Occipital lobe (tissue), 2 donors: ENCODE measurements around the gene APOL3. TPM values are rescaled to one million over a fixed set of nuclear protein-coding genes. Genes with fewer than 3 reads are reported as not detected.
"Not testable (repeated sequence)": the region's sequence is repeated elsewhere in the genome, so short reads cannot be mapped to it uniquely, and the experiment has no call there.

Experiments used
- DNase-seq: peaks from one replicate; lab custom pipeline; 2025; lab: John Stamatoyannopoulos, UW
- total RNA-seq: library from RNA; depleted of rRNA; stranded (reverse); fragments of >200 nt; gene quantifications from one replicate; pipeline ENCODE4 v1.2.3, GENCODE V29; 2014

The APOL3 gene, protein sequence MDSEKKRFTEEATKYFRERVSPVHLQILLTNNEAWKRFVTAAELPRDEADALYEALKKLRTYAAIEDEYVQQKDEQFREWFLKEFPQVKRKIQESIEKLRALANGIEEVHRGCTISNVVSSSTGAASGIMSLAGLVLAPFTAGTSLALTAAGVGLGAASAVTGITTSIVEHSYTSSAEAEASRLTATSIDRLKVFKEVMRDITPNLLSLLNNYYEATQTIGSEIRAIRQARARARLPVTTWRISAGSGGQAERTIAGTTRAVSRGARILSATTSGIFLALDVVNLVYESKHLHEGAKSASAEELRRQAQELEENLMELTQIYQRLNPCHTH
- 2.5 TPM for total RNA-seq

DNA sequence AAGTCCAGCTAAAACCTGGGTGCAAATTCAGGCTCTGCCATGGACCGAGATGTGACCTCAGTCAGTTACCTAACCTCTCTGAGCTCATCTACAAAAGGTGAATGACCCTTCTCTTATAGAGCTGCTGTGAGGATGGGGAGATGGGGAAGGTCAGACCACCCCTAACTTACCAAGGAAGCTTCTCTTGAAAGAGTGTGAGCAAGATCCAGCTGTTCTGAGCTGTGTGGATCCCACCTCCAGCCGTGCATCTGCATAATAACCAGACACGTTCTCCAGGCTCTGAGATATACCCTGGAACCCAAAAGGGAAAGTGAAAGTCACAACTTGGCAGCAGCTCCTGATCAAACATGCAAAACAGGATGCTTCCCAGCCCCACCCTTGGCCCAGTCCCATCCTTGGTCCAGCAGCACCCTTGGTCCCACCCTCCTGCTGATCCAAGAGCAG, at the start of gene APOL3:
APOL3 (minus strand) TSS at position 257 of the 444 bp plus-strand sequence. CDS start 11,700 bp downstream, outside the sequence.
- no peak for DNase-seq

DNA sequence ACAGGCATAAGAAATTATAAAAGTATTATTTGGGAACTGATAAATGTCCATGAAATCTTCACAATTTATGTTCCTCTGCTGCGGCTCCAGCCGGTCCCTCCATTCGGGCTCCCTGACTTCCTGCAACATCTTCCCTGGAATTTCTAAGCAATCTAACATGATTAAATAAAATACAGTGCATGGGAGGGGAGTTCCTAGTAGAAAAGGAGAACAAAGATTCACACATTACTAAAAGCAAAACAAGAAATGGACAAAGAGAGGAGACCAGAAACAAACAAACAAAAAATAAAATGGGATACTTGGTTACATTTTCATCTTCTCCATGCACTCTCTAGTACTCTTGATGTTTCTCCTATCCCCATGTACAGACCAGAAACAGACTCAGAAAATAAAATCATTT, 49.7 kb upstream of the APOL3 start:
- no peak for DNase-seq

DNA sequence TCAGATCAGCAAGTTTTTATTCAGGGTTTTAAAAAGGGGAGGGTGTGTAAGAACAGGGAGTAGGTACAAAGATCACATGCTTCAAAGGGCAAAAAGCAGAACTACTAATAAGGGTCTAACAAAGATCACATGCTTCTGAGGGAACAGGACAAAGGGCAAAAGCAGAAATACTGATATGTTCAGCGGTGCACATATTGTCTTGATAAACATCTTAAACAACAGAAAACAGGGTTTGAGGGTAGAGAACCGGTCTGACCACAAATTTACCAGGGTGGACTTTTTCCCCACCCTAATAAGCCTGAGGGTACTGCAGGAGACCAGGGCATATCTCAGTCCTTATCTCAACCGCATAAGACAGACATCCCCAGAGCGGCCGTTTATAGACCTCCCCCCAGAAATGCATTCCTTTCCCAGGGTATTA, 48.9 kb upstream of the APOL3 start:
- DNase-seq, result not testable (repeated sequence)

DNA sequence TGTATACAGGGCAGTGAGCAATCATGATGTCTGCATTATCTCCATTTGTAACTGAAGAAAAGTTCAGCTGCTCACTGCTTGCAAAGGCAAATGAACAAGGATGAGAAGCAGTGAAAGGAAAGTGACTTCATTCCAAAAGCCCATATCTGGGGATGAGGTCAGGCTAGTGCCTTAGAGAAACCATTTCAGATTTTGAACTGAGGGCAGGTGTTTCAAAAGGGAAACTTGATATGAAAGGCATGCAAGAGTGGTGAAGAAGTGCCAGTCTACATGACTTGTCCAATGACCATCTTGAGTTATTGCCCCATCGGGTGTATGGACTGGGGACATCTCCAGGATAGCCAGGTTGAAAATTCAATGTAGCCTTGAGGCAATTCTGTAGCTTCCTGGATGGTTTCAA, 48.4 kb upstream of the APOL3 start:
- no peak for DNase-seq

DNA sequence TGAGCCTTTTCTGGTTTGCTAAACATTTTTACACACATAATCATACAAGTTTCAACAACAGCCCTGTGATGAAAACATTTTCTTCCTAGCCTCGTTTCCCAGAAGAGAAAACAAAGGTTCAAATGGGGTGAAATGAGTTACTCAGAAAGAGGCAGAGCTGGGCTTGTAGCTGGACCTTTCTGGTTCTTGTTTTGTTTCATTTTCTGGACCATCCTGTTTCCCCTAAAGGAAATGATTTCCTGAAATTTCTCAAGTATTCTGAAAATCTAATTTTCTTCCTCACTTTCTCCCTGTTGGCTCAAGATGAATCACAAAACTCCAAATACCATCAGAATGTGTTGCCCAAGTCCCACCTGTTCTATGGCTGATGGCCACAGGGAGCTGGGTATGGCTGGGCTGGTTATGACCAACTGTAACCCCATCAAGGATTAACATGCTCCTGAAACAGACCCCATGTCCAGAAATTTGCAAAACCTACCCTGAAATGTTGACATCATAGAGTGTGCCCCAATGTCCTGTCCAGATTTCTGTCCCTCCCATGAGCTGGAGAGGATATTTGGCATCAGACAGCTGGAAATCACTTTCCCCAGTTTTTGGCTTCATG, 47.7 kb upstream of the APOL3 start:
- no peak for DNase-seq

DNA sequence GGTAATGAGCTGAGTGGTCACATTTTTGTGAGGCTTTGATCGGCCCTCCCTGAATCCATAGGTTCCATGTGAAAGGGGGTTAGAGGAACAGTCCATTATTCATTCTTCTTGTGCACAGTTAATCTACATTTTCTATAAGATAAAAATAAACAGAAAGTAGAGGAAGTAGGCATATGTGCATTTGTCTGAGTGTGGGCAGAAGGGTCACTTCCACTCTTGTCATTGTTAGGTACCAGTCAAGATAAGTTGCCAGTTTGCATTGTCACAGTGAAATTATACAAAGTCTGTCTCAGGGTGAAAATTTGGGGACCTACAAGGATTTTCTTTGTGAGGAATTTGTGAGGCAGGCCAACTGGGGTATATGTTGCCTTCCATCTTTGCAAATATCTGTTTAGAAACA, 45.7 kb upstream of the APOL3 start:
- no peak for DNase-seq

DNA sequence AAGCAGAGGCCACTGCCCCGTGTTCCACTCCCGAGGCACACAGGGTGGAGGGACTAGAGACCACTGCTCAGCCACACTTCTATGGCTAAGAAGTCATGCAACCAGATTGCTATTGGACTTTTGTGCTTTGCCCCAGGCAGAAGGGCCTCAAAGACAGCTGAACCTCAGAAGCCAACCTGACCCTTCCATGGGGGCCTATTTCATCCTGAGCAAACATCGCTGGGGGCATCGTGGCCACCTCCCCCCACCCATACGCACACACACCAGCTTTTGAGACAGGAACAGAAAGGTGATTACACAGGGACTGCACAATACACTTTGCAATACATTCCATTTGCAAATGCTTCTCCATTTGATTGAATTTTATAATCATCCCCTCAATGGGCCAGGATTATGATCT, 45.0 kb upstream of the APOL3 start:
- DNase-seq, result not testable (repeated sequence)

DNA sequence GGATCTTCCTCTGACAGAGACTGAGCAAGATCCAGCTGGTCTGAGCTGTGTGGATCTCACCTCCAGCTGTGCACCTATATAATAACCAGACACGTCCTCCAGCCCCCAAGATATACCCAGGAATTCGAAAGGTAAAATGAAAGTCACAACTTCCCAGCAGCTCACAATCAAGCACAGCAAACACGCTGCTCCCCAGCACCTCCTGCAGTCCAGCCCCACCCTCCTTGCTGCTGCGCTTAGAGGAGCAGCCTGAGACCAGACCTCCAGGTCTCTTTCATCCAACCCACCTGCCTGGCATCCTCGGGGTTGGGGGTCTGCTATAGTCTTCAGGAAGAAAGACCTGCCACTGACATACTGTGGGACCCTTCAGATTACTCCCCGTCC, 44.1 kb upstream of the APOL3 start:
- no peak for DNase-seq

DNA sequence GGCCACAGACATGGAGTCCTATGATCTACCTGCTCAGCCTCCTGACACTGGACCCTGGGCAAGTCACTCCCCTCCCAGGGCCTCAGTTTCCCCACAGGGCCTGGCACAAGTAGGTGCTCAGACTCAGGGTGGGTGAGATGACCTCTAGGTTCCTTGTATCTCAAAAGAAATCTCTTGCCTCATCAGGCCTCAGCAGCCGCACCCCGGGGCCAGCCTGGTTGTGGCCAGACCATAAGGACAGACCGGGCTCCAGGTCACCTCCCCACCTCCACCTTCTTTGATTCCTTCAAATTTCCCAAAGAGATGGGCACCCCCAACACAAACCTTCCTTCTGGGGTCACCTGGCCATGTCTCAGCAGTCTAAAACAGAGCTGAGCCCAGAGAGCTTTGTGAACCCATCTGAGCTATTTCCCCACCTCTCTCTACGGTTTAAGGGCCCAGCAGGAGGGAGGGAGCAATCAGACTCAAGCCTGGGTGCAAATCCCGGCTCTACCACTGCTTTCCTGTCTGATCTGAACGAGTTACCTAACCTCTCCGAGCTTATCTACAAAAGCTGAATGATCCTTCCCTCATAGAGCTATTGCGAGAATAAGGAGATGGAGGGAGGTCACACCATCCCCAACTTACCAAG, 43.6 kb upstream of the APOL3 start:
- no peak for DNase-seq

DNA sequence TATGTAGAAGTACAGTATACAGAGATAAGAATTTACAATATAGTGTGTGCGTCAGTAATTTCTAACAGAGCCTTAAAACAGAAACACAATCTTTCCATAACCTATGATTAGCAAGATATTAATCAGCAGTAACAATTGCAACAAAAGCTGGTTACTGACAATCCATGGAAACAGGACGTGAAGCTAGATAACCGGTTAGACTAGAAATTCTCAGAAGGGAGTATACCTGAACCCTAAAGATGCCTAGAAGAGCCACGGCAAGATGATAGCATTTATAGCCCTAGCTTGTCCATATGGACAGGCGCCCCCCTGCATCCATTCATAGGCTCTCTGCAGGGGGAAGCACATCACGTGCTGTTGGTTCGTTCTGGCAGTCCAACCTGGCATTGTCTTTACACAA, 42.9 kb upstream of the APOL3 start:
- DNase-seq, result not testable (repeated sequence)

DNA sequence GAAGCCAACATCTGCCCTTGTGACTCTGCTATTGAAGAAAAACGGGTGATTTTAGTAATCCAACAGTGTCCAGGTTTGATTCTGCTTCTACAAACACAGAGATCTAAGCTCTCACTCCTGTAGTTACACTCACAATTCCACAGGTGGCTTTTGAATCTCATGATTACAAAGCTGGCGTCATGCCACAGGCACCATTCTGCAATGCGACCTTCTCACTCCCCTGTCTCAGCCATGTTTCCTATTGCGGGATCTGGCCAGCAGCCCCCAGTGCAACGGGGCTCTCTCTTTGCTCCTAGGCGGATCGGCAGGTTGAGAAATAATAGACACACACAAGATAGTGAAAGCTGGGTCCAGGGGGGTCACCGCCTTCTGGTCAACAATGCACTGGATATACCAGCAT, 42.4 kb upstream of the APOL3 start:
- DNase-seq, result not testable (repeated sequence)

DNA sequence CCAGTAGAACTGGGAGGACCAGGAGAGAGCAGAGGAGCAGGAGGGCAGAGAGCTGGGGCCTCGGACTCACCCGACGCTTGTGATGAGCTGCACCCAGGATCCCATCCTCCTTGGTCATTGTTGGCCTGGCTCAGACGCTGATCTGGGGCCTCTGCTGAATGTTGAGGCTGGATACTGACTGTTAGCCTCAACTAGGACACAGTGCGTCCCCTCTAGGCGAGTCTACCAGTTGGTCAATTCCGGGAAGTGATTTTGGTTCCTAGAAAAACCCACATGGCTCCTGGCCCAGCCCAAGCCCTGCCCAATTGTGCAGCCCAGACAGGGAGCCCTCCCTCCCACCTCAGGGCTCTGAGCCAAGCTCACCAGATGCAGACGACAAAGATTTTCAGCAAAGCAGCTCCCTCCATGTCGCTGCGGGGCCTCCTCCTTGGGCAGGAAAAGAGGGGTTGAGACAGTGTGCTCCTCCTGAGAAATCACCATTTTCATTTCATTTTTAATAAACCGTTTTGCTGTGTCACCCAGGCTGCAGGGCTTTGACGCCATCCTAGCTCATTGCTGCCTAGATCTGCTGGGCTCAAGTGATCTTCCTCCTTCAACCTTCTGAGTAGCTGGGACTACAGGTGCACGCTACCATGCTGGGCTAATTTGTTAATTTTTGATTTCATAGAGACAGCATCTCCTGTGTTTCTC, 41.2 kb upstream of the APOL3 start, which contains the start of gene APOL4:
APOL4 (minus strand) TSS at position 180 of the 690 bp plus-strand sequence; CDS start at position 105, 75 bp downstream.
- DNase-seq, result peak; percentile 17

DNA sequence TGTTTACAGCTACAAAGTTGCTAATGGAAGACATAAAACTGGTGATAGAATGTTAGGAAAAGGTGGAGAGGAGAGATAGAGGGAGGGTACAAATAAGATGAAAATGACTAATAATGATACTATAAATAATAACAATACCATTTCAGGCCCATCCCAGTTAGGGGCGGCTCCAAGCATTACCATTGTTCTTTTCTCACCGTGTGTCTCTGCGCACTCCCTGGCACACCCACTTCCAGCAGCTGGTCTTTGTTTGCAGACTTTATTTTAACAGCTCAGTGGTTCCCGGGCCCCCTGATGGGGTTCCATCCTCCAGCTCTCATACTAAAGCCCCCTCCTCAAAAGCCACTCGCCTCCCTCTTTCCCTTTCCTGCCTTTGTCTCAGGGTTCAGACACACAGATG, 40.5 kb upstream of the APOL3 start:
- not testable (repeated sequence) for DNase-seq

DNA sequence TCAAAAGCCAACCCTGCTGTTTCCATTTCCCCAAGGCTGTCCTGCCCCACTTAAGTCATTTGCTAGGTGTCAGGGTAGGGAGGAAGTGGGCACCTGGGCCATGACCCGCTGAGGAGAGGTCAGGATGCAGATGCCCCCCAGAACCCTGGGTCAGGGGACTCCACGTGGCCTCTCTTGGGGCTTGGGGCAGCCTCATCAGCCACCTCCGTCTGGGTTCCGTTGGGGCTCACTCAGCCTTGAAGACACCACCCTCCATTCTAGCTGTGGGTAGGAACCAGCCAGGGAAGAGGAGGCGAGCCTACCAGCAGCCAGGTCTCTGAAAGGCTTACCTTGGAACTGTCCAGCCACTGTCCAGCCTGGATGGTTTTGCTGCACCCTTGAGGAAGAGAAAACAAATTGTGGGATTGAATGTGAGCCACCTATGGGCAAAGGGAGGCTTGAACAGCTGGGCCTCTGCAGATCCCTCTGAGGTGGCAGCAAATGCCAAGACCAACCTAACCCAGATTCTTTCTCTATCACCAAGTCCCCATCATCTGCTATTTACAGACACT, 38.5 kb upstream of the APOL3 start:
- DNase-seq, result no peak

DNA sequence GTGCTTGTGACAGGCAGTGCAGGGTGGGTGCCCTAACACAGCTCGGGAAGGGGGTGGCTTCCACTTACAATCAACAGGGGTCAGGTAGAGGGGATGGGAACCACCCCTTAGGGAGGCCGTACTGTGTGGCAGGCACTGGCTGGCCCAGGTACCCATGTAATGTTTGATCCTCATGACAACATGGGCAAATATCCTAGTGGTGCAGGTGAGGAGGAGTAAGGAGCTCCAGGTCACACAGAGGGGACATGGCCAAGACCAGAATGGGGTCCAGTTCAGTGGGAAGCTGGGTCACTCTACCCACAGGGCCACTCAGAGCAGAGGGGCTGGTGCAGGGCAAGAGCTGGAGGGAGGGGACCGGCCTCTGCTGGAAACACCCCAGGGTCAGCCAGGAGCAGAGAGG, 38.0 kb upstream of the APOL3 start:
- no peak for DNase-seq

DNA sequence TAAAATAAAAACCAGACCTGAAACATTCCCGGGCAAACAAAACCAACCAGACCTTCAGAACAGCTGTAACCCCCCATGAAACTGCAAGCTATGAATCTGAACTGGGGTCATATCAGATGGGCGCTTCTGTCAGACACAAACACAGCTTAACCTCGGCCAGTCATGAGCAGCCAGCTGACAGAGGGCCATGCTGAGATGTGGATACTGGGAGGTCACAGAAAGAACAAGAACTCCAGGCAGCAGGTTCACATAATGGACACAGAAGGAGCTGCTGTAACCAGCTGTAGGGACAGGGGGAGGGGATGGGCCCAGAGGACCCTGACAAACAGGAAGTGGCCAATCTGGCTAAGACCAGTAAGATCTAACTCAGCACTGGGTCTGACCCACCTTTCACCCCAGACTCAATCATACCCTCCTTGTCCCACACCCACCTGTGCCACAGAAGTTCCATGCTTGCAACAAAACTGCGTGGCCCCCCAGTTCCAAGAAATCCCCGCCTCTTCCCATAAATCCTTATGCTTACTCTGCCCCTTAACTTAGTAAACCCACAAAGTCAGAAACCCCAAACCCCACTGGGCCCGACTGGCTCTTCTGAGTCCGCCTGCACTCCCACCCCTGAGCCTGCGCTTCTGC, 37.1 kb upstream of the APOL3 start:
- DNase-seq, result no peak

DNA sequence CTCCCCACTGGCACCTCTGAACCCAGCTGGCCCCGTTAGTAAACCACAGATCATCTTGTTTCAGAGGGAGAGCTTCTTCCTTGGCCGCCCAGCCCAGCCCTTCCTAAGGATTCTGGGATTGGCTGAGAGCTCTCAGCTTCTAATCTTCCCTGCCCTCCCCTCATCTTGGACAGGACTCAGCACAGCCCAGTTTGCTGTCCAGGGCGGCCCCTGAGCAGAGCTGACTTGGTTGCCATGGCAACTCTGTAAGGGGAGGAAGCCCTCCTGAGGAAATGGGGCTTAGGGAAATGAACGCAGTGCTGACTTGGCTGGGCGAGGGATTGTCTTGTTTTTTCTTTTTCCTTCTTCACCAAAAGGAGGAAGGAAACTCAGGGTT, 36.5 kb upstream of the APOL3 start:
- DNase-seq, result no peak

DNA sequence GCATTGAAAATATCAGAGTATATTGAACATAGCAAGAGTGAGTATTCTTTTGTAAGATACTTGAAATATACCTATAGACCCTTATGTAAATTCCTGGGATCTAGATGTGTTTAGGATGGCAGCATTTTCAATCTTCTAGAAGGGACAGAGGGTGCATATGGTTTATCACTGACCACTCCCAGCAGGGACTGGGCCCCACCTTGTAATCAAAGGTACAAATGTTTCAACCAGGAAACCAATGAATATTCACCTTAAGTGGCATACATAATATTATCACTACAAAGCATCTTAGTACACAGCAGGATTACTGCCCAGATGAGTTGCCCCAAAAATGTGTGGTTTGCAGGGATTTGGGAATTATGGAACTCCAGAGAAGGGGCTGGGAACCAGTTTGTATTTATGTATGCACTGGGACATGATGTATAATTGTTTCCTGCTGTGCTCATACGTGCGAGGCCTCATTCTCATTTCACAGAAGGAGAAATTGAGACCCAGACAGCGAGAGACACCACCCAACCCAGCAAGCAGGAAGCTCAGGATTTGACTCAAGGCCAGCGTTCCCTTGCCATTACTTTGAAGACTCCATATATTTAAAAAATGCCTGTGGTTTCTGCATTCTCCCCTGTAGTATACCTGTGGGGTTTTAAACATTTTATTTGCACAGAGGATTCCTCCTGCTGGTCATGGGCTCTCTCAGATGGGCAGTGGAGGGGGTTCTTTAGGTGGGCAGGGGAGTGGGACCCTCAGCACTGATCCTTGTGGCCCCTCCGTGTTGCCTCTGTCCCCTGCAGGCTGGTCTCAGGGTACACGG, 35.9 kb upstream of the APOL3 start:
- no peak for DNase-seq

DNA sequence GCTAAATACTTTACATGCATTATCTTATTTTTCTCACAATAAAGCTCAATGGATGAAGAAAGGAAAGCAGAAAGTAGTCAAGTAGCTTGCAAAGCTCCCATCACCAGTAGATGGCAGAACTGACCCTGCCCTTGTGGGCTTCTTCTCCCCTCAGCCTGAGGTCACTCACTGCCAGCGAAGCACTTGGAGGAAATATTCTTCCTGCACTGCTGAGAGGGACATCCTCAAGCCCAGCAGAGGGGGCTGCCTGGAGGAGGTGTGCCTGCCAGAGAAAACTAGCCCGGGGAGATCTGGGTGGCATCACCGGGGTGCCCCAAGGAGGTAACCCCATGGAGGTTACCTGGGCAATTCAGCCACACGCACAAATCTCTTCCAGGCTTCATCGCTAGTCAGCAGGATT, 34.4 kb upstream of the APOL3 start:
- DNase-seq, result no peak

DNA sequence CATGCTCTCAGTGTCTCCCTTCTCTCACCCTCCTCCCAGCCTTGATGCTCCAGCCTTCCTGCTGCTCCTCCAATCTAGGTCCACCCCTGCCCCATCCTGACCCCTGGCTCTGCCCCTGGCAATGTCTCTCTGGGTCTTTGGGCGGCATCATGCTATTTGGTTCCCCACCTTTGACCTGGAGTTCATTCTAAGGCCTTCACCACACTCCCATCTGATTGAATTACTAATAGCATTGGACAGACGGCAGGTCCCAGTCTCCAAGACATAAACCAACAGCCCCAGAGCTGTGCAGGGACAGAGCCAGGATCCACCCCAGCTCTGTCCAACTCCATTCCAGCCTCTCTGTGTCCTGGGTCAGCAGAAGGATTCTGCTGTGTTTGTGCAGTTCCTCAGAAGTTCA, 33.8 kb upstream of the APOL3 start:
- no peak for DNase-seq
